ENCODE results near the gene SIPA1L3. TPM values are rescaled to one million over a fixed set of nuclear protein-coding genes. Genes with fewer than 3 reads are reported as not detected.

SIPA1L3 gene
- total RNA-seq, 2 donors from 2014 or later, result 42.8 to 48.2 TPM

- Histone ChIP-seq H3K4me1 (ENCODE audit: control insufficient read depth, insufficient read depth, low read length) (no peaks in the 10 kb centered on the region), H3K36me3 (ENCODE audit: control insufficient read depth, insufficient read depth, low read length) (peaks cover 8% of the 10 kb centered on the region), H3K4me3 (ENCODE audit: low read length) (no peak overlapping the region), H3K9me3 (ENCODE audit: control insufficient read depth, low read length) (no peaks in the 10 kb centered on the region), H3K27ac (ENCODE audit: low read depth, low read length) (no peak overlapping the region), H3K27me3 (ENCODE audit: control insufficient read depth, insufficient read depth, low read length, poor library complexity, severe bottlenecking) (no peaks in the 10 kb centered on the region), H3K9ac (ENCODE audit: extremely low read depth, low read length, poor library complexity, severe bottlenecking) (no peak overlapping the region)
- no peaks in the 10 kb centered on the region for H3K27me3 Mint-ChIP-seq (ENCODE audit: insufficient read depth)
- no peak for DNase-seq
- peaks cover 4% of the 10 kb centered on the region for H3K9me3 Mint-ChIP-seq
- peaks cover 17% of the 10 kb centered on the region for H3K4me1 Mint-ChIP-seq
- H3K4me3 Mint-ChIP-seq, result no peak overlapping the region
- 86 to 94% methylated on average over 2 to 5 of the region's 5 CpGs for WGBS, 2 experiments (ENCODE audit: insufficient coverage in 1 of 2, insufficient read length in 1 of 2)
- no peak for TF ChIP-seq CTCF (conservative IDR thresholded peaks at IDR 0.05)
- H3K36me3 Mint-ChIP-seq (ENCODE audit: low read depth), result peaks cover 19% of the 10 kb centered on the region
- H3K27ac Mint-ChIP-seq, result no peak overlapping the region
Measured at GRCh38 chr19:38032951-38033350, 125.9 kb downstream of the SIPA1L3 start.

- H3K27ac Mint-ChIP-seq, result peak overlapping the region; percentile 60
- WGBS, 2 experiments (ENCODE audit: insufficient coverage in 1 of 2, insufficient read length in 1 of 2), result 76 to 85% methylated on average over 10 to 17 of the region's 17 CpGs
- no peak overlapping the region for H3K9ac ChIP-seq (ENCODE audit: extremely low read depth, low read length, poor library complexity, severe bottlenecking)
- H3K4me1 Mint-ChIP-seq, result peaks cover 17% of the 10 kb centered on the region
- H3K4me3 ChIP-seq (ENCODE audit: low read length), result no peak overlapping the region
- no peaks in the 10 kb centered on the region for H3K27me3 Mint-ChIP-seq (ENCODE audit: insufficient read depth)
- peaks cover 18% of the 10 kb centered on the region for H3K36me3 Mint-ChIP-seq (ENCODE audit: low read depth)
- peak; percentile 70 for DNase-seq
- no peak overlapping the region for H3K27ac ChIP-seq (ENCODE audit: low read depth, low read length)
- H3K36me3 ChIP-seq (ENCODE audit: control insufficient read depth, insufficient read depth, low read length), result peaks cover 8% of the 10 kb centered on the region
- peak; percentile 60 for TF ChIP-seq CTCF (conservative IDR thresholded peaks at IDR 0.05)
- no peaks in the 10 kb centered on the region for H3K4me1 ChIP-seq (ENCODE audit: control insufficient read depth, insufficient read depth, low read length)
- H3K4me3 Mint-ChIP-seq, result no peak overlapping the region
- H3K9me3 ChIP-seq (ENCODE audit: control insufficient read depth, low read length), result no peaks in the 10 kb centered on the region
- H3K9me3 Mint-ChIP-seq, result peaks cover 4% of the 10 kb centered on the region
- no peaks in the 10 kb centered on the region for H3K27me3 ChIP-seq (ENCODE audit: control insufficient read depth, insufficient read depth, low read length, poor library complexity, severe bottlenecking)
Measured at GRCh38 chr19:38033658-38034491, 126.9 kb downstream of the SIPA1L3 start.

GRCh38 chr19:38034492-38034860 is 127.5 kb downstream of the SIPA1L3 start:
- Histone ChIP-seq H3K9me3 (ENCODE audit: control insufficient read depth, low read length) (no peaks in the 10 kb centered on the region), H3K27ac (ENCODE audit: low read depth, low read length) (no peak overlapping the region), H3K9ac (ENCODE audit: extremely low read depth, low read length, poor library complexity, severe bottlenecking) (no peak overlapping the region), H3K27me3 (ENCODE audit: control insufficient read depth, insufficient read depth, low read length, poor library complexity, severe bottlenecking) (no peaks in the 10 kb centered on the region), H3K4me3 (ENCODE audit: low read length) (no peak overlapping the region), H3K36me3 (ENCODE audit: control insufficient read depth, insufficient read depth, low read length) (peaks cover 8% of the 10 kb centered on the region), H3K4me1 (ENCODE audit: control insufficient read depth, insufficient read depth, low read length) (no peaks in the 10 kb centered on the region)
- peaks cover 17% of the 10 kb centered on the region for H3K36me3 Mint-ChIP-seq (ENCODE audit: low read depth)
- H3K27ac Mint-ChIP-seq, result no peak overlapping the region
- no peak overlapping the region for H3K4me3 Mint-ChIP-seq
- peaks cover 17% of the 10 kb centered on the region for H3K4me1 Mint-ChIP-seq
- TF ChIP-seq CTCF (conservative IDR thresholded peaks at IDR 0.05), result no peak
- H3K27me3 Mint-ChIP-seq (ENCODE audit: insufficient read depth), result no peaks in the 10 kb centered on the region
- 89 to 94% methylated on average over 4 to 5 of the region's 5 CpGs for WGBS, 2 experiments (ENCODE audit: insufficient coverage in 1 of 2, insufficient read length in 1 of 2)
- no peak for DNase-seq
- peaks cover 4% of the 10 kb centered on the region for H3K9me3 Mint-ChIP-seq
